Duodenal mucosa (tissue), 2 donors: ENCODE measurements around the gene RFPL1.
"Not testable (repeated sequence)": the region's sequence is repeated elsewhere in the genome, so short reads cannot be mapped to it uniquely, and the experiment has no call there.

Experiments
- H3K27ac ChIP-seq: one replicate; pipeline ENCODE4 v1.7.0; 2013; ENCODE audit warnings: low read depth, low read length
- H3K27me3 ChIP-seq, 2 donors: one replicate each; pipeline ENCODE4 v1.7.0; 2013; ENCODE audit warnings: low read length in 2 of 2, control low read depth in 1 of 2; ENCODE audit not compliant: insufficient read depth in 2 of 2, control insufficient read depth in 1 of 2
- H3K36me3 ChIP-seq, 2 donors: one replicate each; pipeline ENCODE4 v1.7.0; 2013; ENCODE audit warnings: low read length in 2 of 2, control low read depth in 1 of 2; ENCODE audit not compliant: insufficient read depth in 2 of 2, control insufficient read depth in 1 of 2
- H3K4me1 ChIP-seq, 2 donors: one replicate each; pipeline ENCODE4 v1.7.0; 2013; ENCODE audit warnings: low read length in 2 of 2, control low read depth in 1 of 2; ENCODE audit not compliant: insufficient read depth in 2 of 2, control insufficient read depth in 1 of 2
- H3K4me3 ChIP-seq, 2 donors: one replicate each; pipeline ENCODE4 v1.7.0; 2013; ENCODE audit warnings: low read length in 2 of 2, low read depth in 1 of 2
- H3K9ac ChIP-seq, 2 donors: one replicate each; pipeline ENCODE4 v1.7.0; 2013; ENCODE audit warnings: low read length in 2 of 2, low read depth in 1 of 2
- H3K9me3 ChIP-seq, 2 donors: one replicate each; pipeline ENCODE4 v1.7.0; 2013; ENCODE audit warnings: low read length in 2 of 2, control low read depth in 1 of 2; ENCODE audit not compliant: control insufficient read depth in 1 of 2

Gene RFPL1

DNA sequence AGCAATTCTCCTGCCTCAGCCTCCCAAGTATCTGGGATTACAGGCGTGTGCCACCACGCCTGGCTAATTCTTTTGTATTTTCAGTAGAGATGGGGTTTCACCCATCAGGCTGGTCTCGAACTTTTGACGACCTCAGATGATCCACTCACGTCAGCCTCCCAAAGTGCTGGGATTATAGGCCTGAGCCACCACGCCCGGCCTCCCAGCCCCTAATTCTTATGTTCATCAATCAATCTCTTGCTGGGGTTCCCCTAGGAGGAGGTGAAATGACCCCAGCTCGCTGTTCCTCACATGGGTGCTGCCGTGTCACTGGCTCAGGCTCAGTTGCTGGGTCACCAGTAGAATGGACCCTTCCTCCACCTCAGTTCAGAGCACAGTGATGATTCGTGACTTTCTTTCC lies at the start of gene RFPL1:
Gene RFPL1, plus strand, starts transcription at position 301 of the 400 bp plus-strand sequence.
- H3K27ac ChIP-seq, H3K9me3 ChIP-seq, H3K4me1 ChIP-seq, H3K36me3 ChIP-seq, H3K4me3 ChIP-seq, H3K9ac ChIP-seq: not testable (repeated sequence)
- H3K27me3 ChIP-seq = peaks cover 8 to 10% of the 10 kb centered on the region in 2 donors

DNA sequence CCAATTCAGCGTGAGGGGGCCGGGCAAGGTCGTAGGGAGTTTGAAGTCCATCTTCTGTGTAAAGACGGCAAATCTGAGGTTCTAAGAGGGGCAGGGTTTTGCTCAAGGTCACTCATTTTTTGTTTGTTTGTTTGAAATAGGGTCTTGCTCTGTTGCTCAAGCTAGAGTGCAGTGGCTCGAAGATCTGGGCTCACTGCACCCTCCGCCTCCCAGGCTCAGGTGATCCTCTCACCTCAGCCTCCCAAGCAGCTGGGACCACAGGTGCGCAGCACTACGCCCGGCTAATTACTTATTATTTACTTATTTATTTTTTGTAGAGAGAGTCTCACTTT lies 49.7 kb upstream of the RFPL1 start:
- H3K4me1 ChIP-seq = peaks cover 41 to 57% of the 10 kb centered on the region in 2 donors

GRCh38 chr22:29390270-29390669 lies 48.1 kb upstream of the RFPL1 start:
- H3K9me3 ChIP-seq = no peaks in the 10 kb centered on the region
- no peaks in the 10 kb centered on the region for H3K36me3 ChIP-seq
- H3K27ac ChIP-seq = no peak overlapping the region
- no peaks in the 10 kb centered on the region for H3K27me3 ChIP-seq
- no peak overlapping the region for H3K9ac ChIP-seq
- peaks cover 33 to 42% of the 10 kb centered on the region in 2 donors for H3K4me1 ChIP-seq
- no peak overlapping the region for H3K4me3 ChIP-seq

More for the DNA sequence above, 49.7 kb upstream of the RFPL1 start:
- Histone ChIP-seq H3K27ac (no peak overlapping the region), H3K36me3 (peaks cover 0 to 11% of the 10 kb centered on the region in 2 donors), H3K27me3 (no peaks in the 10 kb centered on the region), H3K9ac (peak overlapping the region; percentile 82 to 85), H3K4me3 (peak overlapping the region; percentile 86 to 93), H3K9me3 (no peaks in the 10 kb centered on the region)

DNA sequence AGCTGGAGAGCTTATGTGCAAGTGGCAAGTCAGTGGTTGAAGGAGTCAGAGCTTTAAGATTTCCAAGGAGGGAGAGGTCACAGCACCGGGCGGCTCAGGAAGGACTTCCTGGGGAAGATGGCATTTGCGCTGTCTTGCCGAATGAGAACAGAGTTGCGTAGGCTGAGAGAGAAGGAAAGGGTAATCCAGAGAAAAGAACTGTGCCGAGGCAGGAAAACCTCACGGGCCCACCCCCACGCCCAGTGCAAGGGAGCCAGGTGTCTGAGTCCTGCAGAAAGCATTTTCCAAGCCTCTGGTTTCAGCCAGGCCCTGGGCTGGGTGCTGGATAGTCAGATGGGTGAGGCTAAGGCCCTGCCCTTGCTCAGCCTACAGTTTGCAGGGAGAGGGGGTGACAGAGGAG lies 46.8 kb upstream of the RFPL1 start:
- Histone ChIP-seq H3K27ac (no peak overlapping the region), H3K36me3 (no peaks in the 10 kb centered on the region), H3K4me3 (no peak overlapping the region), H3K27me3 (no peaks in the 10 kb centered on the region), H3K9ac (no peak overlapping the region), H3K9me3 (no peaks in the 10 kb centered on the region), H3K4me1 (peaks cover 20 to 29% of the 10 kb centered on the region in 2 donors)

GRCh38 chr22:29393019-29393608 lies 45.3 kb upstream of the RFPL1 start:
- Histone ChIP-seq H3K27me3 (no peaks in the 10 kb centered on the region), H3K9ac (no peak overlapping the region), H3K36me3 (no peaks in the 10 kb centered on the region), H3K9me3 (no peaks in the 10 kb centered on the region), H3K4me1 (peaks cover 15 to 17% of the 10 kb centered on the region in 2 donors), H3K4me3 (no peak overlapping the region), H3K27ac (no peak overlapping the region)

DNA sequence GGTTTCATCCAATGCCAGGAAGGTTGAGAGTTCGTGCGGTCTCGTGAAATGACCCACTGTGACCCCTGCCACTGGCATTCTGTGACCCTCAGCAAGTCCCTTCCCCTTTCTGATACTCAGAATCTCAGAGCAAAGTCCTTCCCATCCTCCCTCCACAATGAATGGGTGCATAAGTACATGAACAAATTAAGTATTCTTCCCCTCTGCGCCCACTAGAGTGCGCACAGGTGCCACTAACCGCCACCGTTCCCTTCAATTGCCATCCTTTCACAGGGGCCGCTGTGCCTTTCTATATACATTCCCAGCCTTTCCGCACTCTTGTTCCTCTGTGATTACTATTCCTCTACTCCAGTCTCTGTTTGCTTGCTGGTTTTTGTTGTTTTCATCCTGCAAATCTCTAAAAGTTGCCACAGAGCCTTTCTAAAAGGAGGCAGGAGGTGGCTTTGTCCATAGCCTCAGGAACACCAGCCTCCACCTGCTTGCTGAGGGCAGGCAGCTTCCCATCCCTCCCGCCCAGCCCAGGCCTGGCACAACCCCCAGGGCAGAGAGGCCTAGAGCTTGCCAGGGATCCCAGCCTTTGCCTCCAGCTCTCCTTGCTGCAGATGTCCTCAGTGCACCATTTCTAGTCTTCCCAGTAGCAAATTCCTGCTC lies 43.3 kb upstream of the RFPL1 start:
- Histone ChIP-seq H3K27me3 (no peaks in the 10 kb centered on the region), H3K4me3 (no peak overlapping the region), H3K9ac (no peak overlapping the region), H3K9me3 (no peaks in the 10 kb centered on the region), H3K27ac (no peak overlapping the region), H3K4me1 (peaks cover 10 to 15% of the 10 kb centered on the region in 2 donors), H3K36me3 (no peaks in the 10 kb centered on the region)

DNA sequence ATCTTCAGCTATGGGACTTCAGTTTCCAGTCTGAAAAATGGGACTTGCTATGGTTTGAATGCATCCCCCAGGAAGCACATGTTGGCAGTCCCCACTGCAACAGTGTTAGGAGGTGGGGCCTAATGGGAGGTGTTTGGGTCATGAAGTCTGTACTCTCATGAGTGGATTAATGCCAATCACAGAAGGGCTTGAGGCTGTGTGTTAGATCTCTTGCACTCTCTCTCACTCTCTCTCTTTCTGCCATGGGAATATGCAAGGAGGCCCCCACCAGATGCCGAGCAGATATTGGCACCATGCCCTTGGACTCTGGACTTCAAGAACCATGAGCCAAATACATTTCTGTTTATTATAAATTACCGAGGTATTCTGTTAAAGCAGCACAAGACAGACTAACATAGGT lies 42.3 kb upstream of the RFPL1 start:
- no peaks in the 10 kb centered on the region for H3K9me3 ChIP-seq
- H3K36me3 ChIP-seq = no peaks in the 10 kb centered on the region
- H3K27ac ChIP-seq = no peak overlapping the region

DNA sequence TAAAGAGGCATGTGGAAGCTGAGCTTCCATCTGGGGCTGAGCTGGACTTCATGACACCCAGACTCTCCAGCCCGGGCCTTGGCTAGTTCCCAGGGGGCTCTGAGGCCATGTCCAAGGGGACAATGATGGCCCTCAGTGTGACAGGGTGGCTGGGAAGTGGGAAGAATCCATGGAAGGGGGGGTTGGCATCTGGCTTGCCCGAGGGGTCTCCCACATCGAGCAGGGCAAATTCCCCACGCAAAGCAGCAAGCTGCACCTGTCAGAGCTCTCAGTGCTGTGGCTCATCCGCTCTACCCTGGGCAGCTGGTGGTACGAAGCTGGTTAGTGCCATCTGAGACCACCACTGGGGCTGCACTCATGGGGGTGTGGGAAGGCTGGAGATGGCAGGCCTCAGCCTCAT lies 40.6 kb upstream of the RFPL1 start:
- no peak overlapping the region for H3K9ac ChIP-seq
- H3K27me3 ChIP-seq = no peaks in the 10 kb centered on the region
- H3K4me3 ChIP-seq = no peak overlapping the region
- H3K9me3 ChIP-seq = no peaks in the 10 kb centered on the region
- H3K27ac ChIP-seq = no peak overlapping the region
- H3K4me1 ChIP-seq = peaks cover 7 to 12% of the 10 kb centered on the region in 2 donors
- H3K36me3 ChIP-seq = no peaks in the 10 kb centered on the region

More for the DNA sequence above, 42.3 kb upstream of the RFPL1 start:
- Histone ChIP-seq H3K27me3 (no peaks in the 10 kb centered on the region), H3K9ac (no peak overlapping the region), H3K4me1 (peaks cover 10 to 15% of the 10 kb centered on the region in 2 donors), H3K4me3 (no peak overlapping the region)

- H3K36me3 ChIP-seq = no peaks in the 10 kb centered on the region
- H3K9ac ChIP-seq = no peak overlapping the region
- no peaks in the 10 kb centered on the region for H3K27me3 ChIP-seq
- H3K9me3 ChIP-seq = no peaks in the 10 kb centered on the region
- no peaks in the 10 kb centered on the region for H3K4me1 ChIP-seq
- H3K27ac ChIP-seq = no peak overlapping the region
- H3K4me3 ChIP-seq = no peak overlapping the region
Measured at GRCh38 chr22:29400576-29400975, 37.8 kb upstream of the RFPL1 start.

- not testable (repeated sequence) for H3K4me3 ChIP-seq, H3K27ac ChIP-seq, H3K36me3 ChIP-seq, H3K9me3 ChIP-seq, H3K27me3 ChIP-seq, H3K4me1 ChIP-seq, H3K9ac ChIP-seq
Measured at GRCh38 chr22:29401538-29401937, 36.8 kb upstream of the RFPL1 start.
